T1000 (cell line): Measurements from ENCODE around the gene TMTC2.
"Not testable (repeated sequence)": the region's sequence is repeated elsewhere in the genome, so short reads cannot be mapped to it uniquely, and the experiment has no call there.

Experiments
- DNase-seq: peaks from one replicate; lab custom pipeline; 2025; ENCODE audit warnings: mixed read lengths; lab: John Stamatoyannopoulos, UW

TMTC2 gene

GRCh38 chr12:82793751-82794281 lies 107.1 kb downstream of the TMTC2 start:
- DNase-seq, result no peak

GRCh38 chr12:82797480-82797879 lies 110.8 kb downstream of the TMTC2 start:
- no peak for DNase-seq

DNA sequence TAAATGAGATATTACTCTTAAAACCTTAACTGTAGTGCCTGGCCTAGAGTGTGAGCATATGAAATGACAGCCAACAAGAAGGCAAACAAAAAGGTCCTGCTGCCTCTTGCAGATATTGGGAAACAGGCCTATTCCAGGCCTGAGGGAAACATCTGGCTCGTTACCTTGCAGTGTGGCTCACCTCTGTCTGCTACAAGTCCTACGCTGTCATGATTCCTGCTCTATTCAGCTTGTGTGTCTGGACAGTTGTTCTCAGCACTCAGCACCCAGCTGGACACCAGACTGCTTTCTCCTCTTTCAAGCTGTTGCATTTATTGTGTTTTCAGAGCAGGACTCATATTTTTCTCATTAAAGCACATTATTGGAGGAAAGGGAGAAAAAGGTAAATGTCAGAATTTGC lies 113.5 kb downstream of the TMTC2 start:
- DNase-seq, result no peak

DNA sequence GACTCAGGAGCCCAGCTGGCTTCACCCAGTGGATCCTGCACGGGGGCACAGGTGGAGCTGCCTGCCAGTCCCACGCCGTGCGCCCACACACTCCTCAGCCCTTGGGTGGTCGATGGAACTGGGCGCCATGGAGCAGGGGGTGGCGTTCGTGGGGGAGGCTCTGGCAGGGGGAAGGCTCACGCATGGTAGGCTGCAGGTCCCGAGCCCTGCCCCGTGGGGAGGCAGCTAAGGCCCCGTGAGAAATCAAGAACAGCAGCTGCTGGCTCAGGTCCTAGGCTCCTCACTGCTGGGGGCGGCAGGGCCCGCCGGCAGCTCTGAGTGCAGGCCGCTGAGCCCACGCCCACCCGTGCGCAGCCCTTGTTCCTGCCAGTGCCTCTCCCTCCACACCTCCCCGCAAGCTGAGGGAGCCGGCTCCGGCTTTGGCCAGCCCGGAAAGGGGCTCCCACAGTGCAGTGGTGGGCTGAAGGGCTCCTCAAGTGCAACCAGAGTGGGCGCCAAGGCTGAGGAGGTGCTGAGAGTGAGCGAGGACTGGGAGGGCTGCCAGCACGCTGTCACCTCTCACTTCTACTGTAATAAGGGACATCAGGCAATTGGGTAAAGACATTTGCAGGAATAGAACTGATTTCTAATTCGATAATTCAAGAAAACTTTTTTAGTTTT lies 115.4 kb downstream of the TMTC2 start:
- DNase-seq, result no peak

- no peak for DNase-seq
These were observed 116.5 kb downstream of the TMTC2 start for GRCh38 chr12:82803201-82803600.

- DNase-seq, result no peak
These were observed 117.9 kb downstream of the TMTC2 start for GRCh38 chr12:82804601-82805000.

DNA sequence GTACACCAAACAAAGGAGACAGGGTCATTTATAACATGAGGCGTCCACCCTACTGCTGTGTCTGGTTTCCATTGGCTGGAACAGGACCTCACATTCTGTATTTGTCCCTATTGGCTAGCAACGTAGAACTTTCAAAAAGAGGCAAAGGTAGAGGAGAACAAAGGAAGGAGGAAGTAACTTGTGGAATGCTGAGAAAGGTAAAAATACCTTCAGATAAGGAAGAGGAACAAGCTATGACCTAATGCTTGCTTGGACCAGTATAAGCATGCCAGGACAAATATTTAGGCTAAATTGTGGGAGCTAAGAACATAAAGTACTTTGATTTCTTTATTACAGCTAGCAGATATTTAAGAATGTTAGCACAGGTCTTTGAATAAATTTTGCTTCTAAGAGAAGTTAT lies 118.3 kb downstream of the TMTC2 start:
- DNase-seq, result not testable (repeated sequence)

DNA sequence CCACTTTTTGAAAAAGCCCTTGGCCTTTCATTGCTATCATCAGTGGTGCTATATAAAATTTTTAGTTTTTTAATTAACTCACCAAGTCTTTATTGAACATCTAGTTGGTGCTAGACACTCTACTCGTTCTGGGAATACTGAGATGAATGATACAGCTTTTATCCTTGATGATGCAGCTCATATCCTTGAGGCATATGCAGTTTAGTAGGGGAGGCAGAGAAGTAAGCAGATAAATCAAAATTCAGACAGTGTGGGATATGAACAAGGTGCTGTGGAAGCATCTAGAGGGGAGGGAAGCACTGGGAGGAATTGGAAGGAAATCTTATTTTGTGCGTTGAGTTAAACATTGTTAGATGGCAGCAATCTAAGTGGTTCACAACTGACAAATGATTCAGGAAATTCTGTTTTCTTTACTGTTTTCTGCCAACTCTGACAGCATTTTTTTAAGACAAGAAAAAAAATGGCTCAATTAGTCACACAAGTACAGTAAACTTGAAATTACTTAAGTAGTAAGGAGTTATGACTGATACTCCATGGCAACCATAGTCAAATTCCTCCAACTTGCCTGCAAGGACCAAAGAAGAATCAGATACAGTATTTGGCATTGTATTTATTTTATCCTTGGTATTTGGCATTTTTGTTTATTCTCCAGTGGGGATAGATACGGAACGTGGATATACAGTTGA lies 119.2 kb downstream of the TMTC2 start:
- no peak for DNase-seq

- no peak for DNase-seq
These were observed 120.5 kb downstream of the TMTC2 start for GRCh38 chr12:82807132-82807737.

- no peak for DNase-seq
These were observed 123.9 kb downstream of the TMTC2 start for GRCh38 chr12:82810568-82810967.

DNA sequence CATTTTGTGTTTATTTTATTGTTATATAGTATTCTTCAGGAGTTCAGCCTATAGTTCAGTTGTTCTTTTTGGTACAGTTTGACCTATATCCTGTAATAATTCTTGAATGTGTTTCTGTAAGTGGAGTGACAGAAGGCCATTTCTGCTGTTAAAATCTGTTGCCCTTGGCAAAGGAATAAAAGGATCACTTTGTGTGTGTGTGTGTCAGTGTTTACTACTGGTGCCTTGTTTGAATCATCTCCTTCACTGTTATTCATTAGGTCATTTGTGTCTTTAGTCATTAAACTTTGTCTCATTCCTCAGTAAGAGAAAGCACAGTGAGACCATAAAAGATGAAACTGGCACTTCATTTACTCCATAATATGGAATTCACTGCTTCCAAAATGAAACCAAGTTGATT lies 130.7 kb downstream of the TMTC2 start:
- DNase-seq, result no peak

DNA sequence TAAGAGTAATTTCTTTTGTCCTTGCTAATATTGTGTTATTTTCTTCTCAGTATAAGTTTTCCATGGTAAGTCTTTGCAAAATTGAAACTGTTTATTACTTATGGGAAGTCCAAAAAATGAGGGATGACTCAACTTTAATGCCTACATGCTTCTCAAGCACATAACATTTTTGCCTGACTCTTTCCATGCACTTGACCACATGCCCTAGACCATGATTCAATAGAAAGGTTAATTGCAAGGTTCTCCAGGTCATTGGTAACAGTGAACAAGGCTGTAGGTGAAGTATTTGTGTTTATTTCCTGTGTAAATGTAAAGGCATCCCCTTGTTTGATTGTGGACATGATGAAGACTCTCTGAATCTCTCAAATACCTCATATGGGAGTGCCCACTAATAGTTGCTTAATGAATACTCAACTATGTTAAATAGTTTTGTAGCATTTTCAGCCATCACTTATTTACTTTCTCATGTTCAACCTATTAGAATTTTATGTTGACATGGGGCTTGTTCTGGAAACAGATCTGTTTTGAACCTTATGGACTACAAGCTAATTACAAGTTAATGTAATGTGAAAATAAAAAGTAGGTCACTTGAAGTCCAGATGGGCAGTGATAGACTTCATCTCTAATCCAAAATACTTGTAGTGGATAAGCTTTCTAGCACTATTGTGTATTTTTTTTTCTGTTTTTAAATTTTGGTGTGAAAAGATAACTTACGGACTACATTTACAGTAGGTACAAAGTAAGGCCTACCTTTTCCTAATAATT lies 131.7 kb downstream of the TMTC2 start:
- no peak for DNase-seq

GRCh38 chr12:82826505-82826904 lies 139.8 kb downstream of the TMTC2 start:
- DNase-seq, result no peak

DNA sequence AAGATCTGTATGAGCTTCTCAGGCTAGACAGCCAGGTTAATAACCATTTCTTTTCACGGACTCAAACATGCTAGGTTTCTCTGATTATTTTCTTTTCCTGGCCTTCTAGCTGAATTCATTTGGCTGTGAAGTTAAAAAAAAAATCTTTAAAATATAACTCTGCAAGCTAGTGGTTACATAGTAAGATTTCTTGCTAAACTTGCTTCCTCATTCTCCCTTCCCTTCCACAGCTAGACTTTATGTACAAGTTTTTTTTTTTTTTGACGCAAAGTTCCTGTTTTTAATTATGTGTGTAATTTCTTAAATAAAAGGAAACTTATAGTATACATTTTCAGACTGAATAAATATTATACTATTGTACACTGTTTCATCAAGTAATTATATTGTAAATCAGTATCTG lies 145.4 kb downstream of the TMTC2 start:
- DNase-seq, result no peak

DNA sequence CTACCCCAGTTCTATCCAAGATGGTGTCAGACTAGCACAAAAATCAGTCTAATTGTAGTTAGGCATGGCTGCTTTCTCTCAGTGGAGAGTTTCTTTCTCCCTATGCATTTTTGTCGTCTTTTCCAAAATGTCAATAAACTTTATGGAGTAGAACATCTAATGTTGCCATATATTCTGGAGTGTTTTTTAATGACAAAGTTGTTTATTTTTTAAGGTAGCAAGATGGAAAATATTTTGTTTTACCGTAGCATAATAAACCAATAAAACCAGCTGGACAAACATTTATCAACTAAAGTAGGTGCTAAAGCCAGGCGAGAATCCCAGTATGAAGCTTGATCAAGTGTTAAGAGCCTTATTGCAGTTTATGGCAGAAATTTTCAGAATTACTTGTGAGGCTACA lies 146.3 kb downstream of the TMTC2 start:
- DNase-seq, result no peak

- no peak for DNase-seq
These were observed 146.8 kb downstream of the TMTC2 start for GRCh38 chr12:82833481-82833880.

GRCh38 chr12:82835217-82835616 lies 148.5 kb downstream of the TMTC2 start:
- DNase-seq, result no peak

GRCh38 chr12:82838131-82838551 lies 151.4 kb downstream of the TMTC2 start:
- DNase-seq, result no peak

- DNase-seq, result no peak
These were observed 152.1 kb downstream of the TMTC2 start for GRCh38 chr12:82838827-82839226.

DNA sequence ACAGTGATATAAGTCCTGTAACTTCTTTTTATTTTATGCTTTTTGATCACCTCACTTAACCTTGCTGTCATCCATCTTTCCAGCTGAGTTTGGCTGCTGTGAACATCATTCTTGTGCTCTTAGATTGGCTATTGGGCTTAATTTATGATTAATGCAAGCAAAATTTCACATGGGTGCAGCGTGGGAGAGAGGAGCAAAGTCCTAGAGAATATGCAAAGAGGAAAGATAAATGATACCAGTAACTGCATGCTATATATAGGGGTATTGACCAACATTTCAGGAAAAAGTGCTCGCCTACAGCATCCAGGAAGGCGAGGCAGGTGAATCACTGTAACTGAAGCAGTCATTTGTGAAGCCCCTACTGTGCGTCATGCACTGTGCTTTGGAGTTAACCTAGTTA lies 153.1 kb downstream of the TMTC2 start:
- DNase-seq, result no peak

DNA sequence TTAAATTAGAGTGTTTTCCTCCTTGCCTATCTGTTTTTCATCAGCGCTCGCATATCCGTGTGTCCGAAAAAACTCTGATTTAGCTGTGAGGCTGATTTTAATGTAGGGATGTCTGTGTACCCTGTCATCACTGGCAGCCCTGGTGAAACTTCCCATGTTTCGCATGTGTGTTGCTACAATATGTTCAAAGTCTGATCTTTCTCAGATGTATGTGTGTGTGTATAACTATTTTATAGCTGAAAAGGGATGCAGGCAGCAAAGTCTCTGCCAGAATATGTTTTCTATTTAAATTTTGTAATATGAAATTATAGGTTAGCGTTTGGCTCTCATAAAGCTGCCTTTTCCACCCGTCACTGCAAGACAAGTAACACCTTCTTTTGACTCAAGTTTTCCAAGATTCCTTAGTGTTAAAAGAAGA lies 154.8 kb downstream of the TMTC2 start:
- no peak for DNase-seq

DNA sequence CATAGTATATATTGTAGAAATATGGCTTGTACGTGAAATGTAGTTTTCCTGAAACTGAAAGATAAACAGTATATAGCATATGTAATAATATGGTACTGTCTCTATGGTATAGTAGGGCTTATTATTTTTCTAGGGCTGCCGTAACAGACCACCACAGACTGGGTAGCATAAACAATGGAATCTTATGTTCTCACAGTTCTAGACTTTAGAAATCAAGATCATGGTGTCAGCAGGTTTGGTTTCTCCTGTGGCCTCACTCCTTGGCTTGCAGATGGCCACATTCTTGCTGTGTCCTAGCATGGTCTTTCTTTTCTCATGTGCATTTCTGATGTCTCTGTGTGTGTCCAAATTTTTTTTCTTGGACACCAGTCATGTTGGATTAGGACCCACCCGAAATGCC lies 155.8 kb downstream of the TMTC2 start:
- no peak for DNase-seq
